ENCODE data around the gene KIAA1671.

- TF ChIP-seq CTCF (IDR thresholded peaks at IDR 0.05) = no peak
- no peak for TF ChIP-seq POLR2A (IDR thresholded peaks at IDR 0.05)
- TF ChIP-seq EP300 (IDR thresholded peaks at IDR 0.05; ENCODE audit: low read depth) = no peak
Observed at GRCh38 chr22:25059438-25059837, 106.9 kb downstream of the KIAA1671 start.

All from transverse colon (tissue), 3 donors.